ENCODE measurements around the gene MOGAT1. TPM values are rescaled to one million over a fixed set of nuclear protein-coding genes. Genes with fewer than 3 reads are reported as not detected.
A peak's percentile ranks its signal among the peaks of the same experiment; 100 is the strongest.

The MOGAT1 gene
- total and polyA plus RNA-seq, 2 of the 13 experiments (the other 11 are each of a cell fraction or from before 2014, with no cell fraction given) = 0.98 to 4.3 TPM

DNA sequence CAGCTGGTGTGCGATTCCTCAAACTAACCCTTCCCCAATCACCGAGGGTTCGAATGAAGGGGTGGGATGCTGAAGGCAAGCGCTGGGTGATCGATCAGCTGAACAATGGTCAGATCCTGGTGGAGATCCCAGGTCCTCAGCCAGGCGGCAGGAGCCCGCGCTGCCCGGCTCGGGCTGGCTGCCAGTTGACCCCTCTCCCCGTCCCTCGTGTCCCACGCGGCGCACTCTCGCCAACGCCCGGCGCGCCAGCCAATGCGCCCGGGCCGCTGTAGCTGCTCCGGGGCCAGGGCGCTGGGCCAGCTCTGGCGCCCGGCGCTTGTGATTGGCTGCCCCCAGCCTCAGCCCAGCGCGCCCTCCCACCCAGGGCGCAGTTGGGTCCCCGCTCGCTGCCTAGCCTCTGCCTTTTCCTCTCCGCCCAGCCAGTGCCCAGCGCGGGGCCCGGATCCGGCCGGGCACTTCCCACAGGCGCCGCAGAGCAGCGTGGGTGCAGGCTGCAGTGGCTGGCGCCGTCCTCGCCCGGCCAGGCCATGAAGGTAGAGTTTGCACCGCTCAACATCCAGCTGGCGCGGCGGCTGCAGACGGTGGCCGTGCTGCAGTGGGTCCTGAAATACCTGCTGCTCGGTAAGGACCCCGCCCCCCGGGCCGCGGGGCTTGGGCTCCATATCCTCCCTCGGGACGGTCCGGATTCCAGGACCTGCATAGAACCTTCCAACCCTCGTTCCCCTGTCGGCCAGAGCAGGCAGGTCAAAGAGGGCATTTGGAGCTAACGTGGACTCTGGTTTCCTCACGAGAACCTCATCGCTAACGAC, at the start of gene MOGAT1 (continued):
- TF ChIP-seq ZSCAN31 (CRISPR knock-in tag; IDR thresholded peaks at IDR 0.05; ENCODE audit: low read depth) = peak; percentile 91; the same call in 1 of the 2 replicates
- peak; percentile 84 for TF ChIP-seq MED8 (CRISPR knock-in tag; IDR thresholded peaks at IDR 0.05; ENCODE audit: insufficient replicate concordance)
- TF ChIP-seq, protein P1, sequence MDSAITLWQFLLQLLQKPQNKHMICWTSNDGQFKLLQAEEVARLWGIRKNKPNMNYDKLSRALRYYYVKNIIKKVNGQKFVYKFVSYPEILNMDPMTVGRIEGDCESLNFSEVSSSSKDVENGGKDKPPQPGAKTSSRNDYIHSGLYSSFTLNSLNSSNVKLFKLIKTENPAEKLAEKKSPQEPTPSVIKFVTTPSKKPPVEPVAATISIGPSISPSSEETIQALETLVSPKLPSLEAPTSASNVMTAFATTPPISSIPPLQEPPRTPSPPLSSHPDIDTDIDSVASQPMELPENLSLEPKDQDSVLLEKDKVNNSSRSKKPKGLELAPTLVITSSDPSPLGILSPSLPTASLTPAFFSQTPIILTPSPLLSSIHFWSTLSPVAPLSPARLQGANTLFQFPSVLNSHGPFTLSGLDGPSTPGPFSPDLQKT (CRISPR knock-in tag; IDR thresholded peaks at IDR 0.05; ENCODE audit: borderline replicate concordance) = no peak
- peak; percentile 86; the same call in 1 of the 2 replicates for TF ChIP-seq ZNF468 (CRISPR knock-in tag; IDR thresholded peaks at IDR 0.05)
- no peak; the same call in 1 of the 2 replicates for TF ChIP-seq ZNF841 (CRISPR knock-in tag; IDR thresholded peaks at IDR 0.05; ENCODE audit: borderline replicate concordance)
- peak; percentile 51; the same call in 1 of the 2 replicates for TF ChIP-seq ZNF10 (CRISPR knock-in tag; IDR thresholded peaks at IDR 0.05; ENCODE audit: borderline replicate concordance, low read depth)
- peak; percentile 98 for TF ChIP-seq ARID2 (CRISPR knock-in tag; IDR thresholded peaks at IDR 0.05; ENCODE audit: borderline replicate concordance)
- TF ChIP-seq, protein P2, sequence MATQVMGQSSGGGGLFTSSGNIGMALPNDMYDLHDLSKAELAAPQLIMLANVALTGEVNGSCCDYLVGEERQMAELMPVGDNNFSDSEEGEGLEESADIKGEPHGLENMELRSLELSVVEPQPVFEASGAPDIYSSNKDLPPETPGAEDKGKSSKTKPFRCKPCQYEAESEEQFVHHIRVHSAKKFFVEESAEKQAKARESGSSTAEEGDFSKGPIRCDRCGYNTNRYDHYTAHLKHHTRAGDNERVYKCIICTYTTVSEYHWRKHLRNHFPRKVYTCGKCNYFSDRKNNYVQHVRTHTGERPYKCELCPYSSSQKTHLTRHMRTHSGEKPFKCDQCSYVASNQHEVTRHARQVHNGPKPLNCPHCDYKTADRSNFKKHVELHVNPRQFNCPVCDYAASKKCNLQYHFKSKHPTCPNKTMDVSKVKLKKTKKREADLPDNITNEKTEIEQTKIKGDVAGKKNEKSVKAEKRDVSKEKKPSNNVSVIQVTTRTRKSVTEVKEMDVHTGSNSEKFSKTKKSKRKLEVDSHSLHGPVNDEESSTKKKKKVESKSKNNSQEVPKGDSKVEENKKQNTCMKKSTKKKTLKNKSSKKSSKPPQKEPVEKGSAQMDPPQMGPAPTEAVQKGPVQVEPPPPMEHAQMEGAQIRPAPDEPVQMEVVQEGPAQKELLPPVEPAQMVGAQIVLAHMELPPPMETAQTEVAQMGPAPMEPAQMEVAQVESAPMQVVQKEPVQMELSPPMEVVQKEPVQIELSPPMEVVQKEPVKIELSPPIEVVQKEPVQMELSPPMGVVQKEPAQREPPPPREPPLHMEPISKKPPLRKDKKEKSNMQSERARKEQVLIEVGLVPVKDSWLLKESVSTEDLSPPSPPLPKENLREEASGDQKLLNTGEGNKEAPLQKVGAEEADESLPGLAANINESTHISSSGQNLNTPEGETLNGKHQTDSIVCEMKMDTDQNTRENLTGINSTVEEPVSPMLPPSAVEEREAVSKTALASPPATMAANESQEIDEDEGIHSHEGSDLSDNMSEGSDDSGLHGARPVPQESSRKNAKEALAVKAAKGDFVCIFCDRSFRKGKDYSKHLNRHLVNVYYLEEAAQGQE (IDR thresholded peaks at IDR 0.05; ENCODE audit: borderline replicate concordance in 1 of 2, low read depth in 1 of 2, low read length in 2 of 2) = peak in 1 of 2 experiments; percentile 61; a peak in 1 of 4 replicates
- TF ChIP-seq, protein P3, sequence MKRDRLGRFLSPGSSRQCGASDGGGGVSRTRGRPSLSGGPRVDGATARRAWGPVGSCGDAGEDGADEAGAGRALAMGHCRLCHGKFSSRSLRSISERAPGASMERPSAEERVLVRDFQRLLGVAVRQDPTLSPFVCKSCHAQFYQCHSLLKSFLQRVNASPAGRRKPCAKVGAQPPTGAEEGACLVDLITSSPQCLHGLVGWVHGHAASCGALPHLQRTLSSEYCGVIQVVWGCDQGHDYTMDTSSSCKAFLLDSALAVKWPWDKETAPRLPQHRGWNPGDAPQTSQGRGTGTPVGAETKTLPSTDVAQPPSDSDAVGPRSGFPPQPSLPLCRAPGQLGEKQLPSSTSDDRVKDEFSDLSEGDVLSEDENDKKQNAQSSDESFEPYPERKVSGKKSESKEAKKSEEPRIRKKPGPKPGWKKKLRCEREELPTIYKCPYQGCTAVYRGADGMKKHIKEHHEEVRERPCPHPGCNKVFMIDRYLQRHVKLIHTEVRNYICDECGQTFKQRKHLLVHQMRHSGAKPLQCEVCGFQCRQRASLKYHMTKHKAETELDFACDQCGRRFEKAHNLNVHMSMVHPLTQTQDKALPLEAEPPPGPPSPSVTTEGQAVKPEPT (CRISPR knock-in tag; IDR thresholded peaks at IDR 0.05; ENCODE audit: low read depth) = peak; percentile 90
- TF ChIP-seq, protein P4, sequence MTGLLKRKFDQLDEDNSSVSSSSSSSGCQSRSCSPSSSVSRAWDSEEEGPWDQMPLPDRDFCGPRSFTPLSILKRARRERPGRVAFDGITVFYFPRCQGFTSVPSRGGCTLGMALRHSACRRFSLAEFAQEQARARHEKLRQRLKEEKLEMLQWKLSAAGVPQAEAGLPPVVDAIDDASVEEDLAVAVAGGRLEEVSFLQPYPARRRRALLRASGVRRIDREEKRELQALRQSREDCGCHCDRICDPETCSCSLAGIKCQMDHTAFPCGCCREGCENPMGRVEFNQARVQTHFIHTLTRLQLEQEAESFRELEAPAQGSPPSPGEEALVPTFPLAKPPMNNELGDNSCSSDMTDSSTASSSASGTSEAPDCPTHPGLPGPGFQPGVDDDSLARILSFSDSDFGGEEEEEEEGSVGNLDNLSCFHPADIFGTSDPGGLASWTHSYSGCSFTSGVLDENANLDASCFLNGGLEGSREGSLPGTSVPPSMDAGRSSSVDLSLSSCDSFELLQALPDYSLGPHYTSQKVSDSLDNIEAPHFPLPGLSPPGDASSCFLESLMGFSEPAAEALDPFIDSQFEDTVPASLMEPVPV (CRISPR knock-in tag; IDR thresholded peaks at IDR 0.05) = peak; percentile 97; the same call in 1 of the 2 replicates
- TF ChIP-seq HOXA3 (CRISPR knock-in tag; IDR thresholded peaks at IDR 0.05) = peak; percentile 86
- TF ChIP-seq ZNF563 (CRISPR knock-in tag; IDR thresholded peaks at IDR 0.05) = peak; percentile 97
- TF ChIP-seq PPARG (CRISPR knock-in tag; conservative IDR thresholded peaks at IDR 0.05) = 0 out of 2 replicates have a peak, but pooled peaks have one; percentile 47
- TF ChIP-seq ZNF547 (CRISPR knock-in tag; IDR thresholded peaks at IDR 0.05) = peak; percentile 73
- peak; percentile 95 for TF ChIP-seq KMT2A (CRISPR knock-in tag; IDR thresholded peaks at IDR 0.05)
- TF ChIP-seq ADNP (CRISPR knock-in tag; IDR thresholded peaks at IDR 0.05) = no peak
- peak; percentile 87; the same call in 1 of the 2 replicates for TF ChIP-seq NKX3-1 (CRISPR knock-in tag; IDR thresholded peaks at IDR 0.05)
- peak; percentile 83; the same call in 1 of the 2 replicates for TF ChIP-seq ZNF678 (CRISPR knock-in tag; IDR thresholded peaks at IDR 0.05)
- no peak; the same call in 1 of the 2 replicates for TF ChIP-seq REXO4 (CRISPR knock-in tag; IDR thresholded peaks at IDR 0.05; ENCODE audit: borderline replicate concordance)
- TF ChIP-seq ZNF761 (CRISPR knock-in tag; conservative IDR thresholded peaks at IDR 0.05) = peak; percentile 93

Data from HepG2 (cell line).